ENCODE results near the gene KLHL21.

Gene KLHL21

GRCh38 chr1:6594977-6595740 is 7.5 kb downstream of the KLHL21 start:
- TF ChIP-seq CTCF (IDR thresholded peaks at IDR 0.05; ENCODE audit: low read depth, low read length) = no peak

GRCh38 chr1:6593810-6594209 is 8.9 kb downstream of the KLHL21 start:
- in situ Hi-C loops (cut with HindIII; ENCODE audit: low sequenced_read_pairs) = no loop called here
- TF ChIP-seq CTCF (IDR thresholded peaks at IDR 0.05; ENCODE audit: low read depth, low read length) = no peak
- DNase-seq (ENCODE audit: low read depth, low spot score) = no peak
- H3K4me3 ChIP-seq (ENCODE audit: low read depth, low read length) = no peak overlapping the region

More at GRCh38 chr1:6594977-6595740, 7.5 kb downstream of the KLHL21 start:
- in situ Hi-C loops (cut with HindIII; ENCODE audit: low sequenced_read_pairs) = no loop called here
- H3K4me3 ChIP-seq (ENCODE audit: low read depth, low read length) = no peak overlapping the region
- DNase-seq (ENCODE audit: low read depth, low spot score) = no peak

GRCh38 chr1:6592865-6593593 is 9.6 kb downstream of the KLHL21 start:
- in situ Hi-C loops (cut with HindIII; ENCODE audit: low sequenced_read_pairs) = no loop called here

GRCh38 chr1:6592441-6592840 is 10.2 kb downstream of the KLHL21 start:
- TF ChIP-seq CTCF (IDR thresholded peaks at IDR 0.05; ENCODE audit: low read depth, low read length) = no peak
- no peak overlapping the region for H3K4me3 ChIP-seq (ENCODE audit: low read depth, low read length)
- in situ Hi-C loops (cut with HindIII; ENCODE audit: low sequenced_read_pairs) = no loop called here
- no peak for DNase-seq (ENCODE audit: low read depth, low spot score)

More at GRCh38 chr1:6592865-6593593, 9.6 kb downstream of the KLHL21 start:
- no peak for DNase-seq (ENCODE audit: low read depth, low spot score)
- no peak for TF ChIP-seq CTCF (IDR thresholded peaks at IDR 0.05; ENCODE audit: low read depth, low read length)
- H3K4me3 ChIP-seq (ENCODE audit: low read depth, low read length) = no peak overlapping the region

- DNase-seq (ENCODE audit: low read depth, low spot score) = no peak
- TF ChIP-seq CTCF (IDR thresholded peaks at IDR 0.05; ENCODE audit: low read depth, low read length) = no peak
- in situ Hi-C loops (cut with HindIII; ENCODE audit: low sequenced_read_pairs) = no loop called here
- no peak overlapping the region for H3K4me3 ChIP-seq (ENCODE audit: low read depth, low read length)
These were observed 11.0 kb downstream of the KLHL21 start for GRCh38 chr1:6591644-6592043.

GRCh38 chr1:6591222-6591621 is 11.4 kb downstream of the KLHL21 start:
- in situ Hi-C loops (cut with HindIII; ENCODE audit: low sequenced_read_pairs) = no loop called here
- DNase-seq (ENCODE audit: low read depth, low spot score) = no peak
- TF ChIP-seq CTCF (IDR thresholded peaks at IDR 0.05; ENCODE audit: low read depth, low read length) = no peak
- no peak overlapping the region for H3K4me3 ChIP-seq (ENCODE audit: low read depth, low read length)
